LNCaP clone FGC (cell line): ENCODE data around the gene WNK1.

Experiments used
- DNase-seq: peaks from one replicate; pipeline ENCODE4 v3.0.0-alpha.2; 2011; ENCODE audit warnings: low read depth
- H3K4me3 ChIP-seq: 2 replicates; pipeline ENCODE4 v1.5.1; 2011; ENCODE audit warnings: mild to moderate bottlenecking, low read depth, low read length, control low read depth
- CTCF ChIP-seq: IDR thresholded peaks from 2 replicates; pipeline ENCODE4 v1.5.1; 2012; ENCODE audit warnings: mild to moderate bottlenecking; ENCODE audit not compliant: control insufficient read depth, insufficient read depth; ENCODE audit errors: extremely low read depth

Gene WNK1

DNA sequence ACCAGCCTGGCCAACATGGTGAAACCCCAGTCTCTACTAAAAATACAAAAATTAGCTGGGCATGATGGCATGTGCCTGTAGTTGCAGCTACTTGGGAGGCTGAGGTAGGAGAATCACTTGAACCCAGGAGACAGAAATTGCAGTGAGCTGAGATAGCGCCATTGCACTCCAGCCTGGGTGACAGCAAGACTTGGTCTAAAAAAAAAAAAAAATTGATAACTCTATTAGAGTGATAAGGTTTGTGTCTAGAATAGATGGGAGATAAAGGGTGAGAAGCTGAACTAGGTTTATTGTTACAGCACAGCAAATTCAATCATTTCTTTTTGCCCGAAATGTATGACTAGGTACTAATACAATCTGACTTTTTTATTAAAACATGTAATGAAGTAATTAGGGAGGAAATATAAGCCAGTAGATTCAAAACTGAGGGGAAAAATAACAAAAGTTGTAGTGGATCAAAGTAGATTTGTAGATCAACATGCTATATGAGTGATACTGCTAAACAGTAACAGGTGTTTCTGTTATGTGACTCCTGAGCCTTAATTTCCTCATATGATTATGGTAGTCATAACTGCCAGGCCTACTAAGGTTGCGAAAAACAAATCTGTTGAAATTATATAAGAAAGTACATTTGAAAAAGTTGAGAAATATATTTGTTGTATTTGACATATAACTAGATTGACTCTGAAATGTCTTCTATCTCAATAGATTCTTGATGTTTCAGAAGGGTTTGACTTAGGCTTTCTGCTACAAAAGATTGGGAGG lies 83.6 kb downstream of the WNK1 start:
- no peak for TF ChIP-seq CTCF
- H3K4me3 ChIP-seq, result no peak overlapping the region
- DNase-seq, result no peak

DNA sequence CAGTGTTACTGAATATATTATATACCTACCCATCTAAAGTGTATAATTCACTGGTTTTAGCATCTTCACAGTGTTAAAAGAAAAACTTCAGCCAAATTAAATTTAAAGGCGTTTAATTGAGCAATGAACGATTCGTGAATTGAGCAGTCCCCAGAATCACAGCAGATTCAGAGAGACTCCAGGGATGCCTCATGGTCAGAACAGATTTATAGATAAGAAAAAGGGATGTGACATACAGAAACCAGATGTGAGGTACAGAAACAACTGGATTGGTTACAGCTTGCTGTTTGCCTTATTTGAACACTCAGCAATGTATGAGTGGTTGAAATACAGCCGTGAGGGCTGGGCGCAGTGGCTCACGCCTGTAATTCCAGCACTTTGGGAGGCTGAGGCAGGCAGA lies 84.6 kb downstream of the WNK1 start:
- no peak for DNase-seq

GRCh38 chr12:837548-837947 lies 85.2 kb downstream of the WNK1 start:
- DNase-seq, result no peak
- TF ChIP-seq CTCF, result no peak
- no peak overlapping the region for H3K4me3 ChIP-seq

More for the DNA sequence above, 84.6 kb downstream of the WNK1 start:
- no peak overlapping the region for H3K4me3 ChIP-seq
- TF ChIP-seq CTCF, result no peak

GRCh38 chr12:843609-844008 lies 91.2 kb downstream of the WNK1 start:
- no peak for TF ChIP-seq CTCF
- no peak for DNase-seq
- H3K4me3 ChIP-seq, result no peak overlapping the region

- no peak for TF ChIP-seq CTCF
- no peak for DNase-seq
- no peak overlapping the region for H3K4me3 ChIP-seq
Observed at GRCh38 chr12:846421-846820, 94.0 kb downstream of the WNK1 start.

GRCh38 chr12:848173-848865 lies 95.9 kb downstream of the WNK1 start:
- DNase-seq, result no peak
- H3K4me3 ChIP-seq, result no peak overlapping the region
- TF ChIP-seq CTCF, result no peak
